Measurements from ENCODE around the gene MBD1. TPM values are rescaled to one million over a fixed set of nuclear protein-coding genes. Genes with fewer than 3 reads are reported as not detected.
A peak's percentile ranks its signal among the peaks of the same experiment; 100 is the strongest.

Gene MBD1
- total RNA-seq, 1 experiment from 2014 or later = 53.4 TPM

- no peak for TF ChIP-seq AFF4 (CRISPR knock-in tag; IDR thresholded peaks at IDR 0.05; ENCODE audit: borderline replicate concordance)
- no peak for TF ChIP-seq SMAD4 (CRISPR knock-in tag; IDR thresholded peaks at IDR 0.05)
- no peak for TF ChIP-seq ERG (CRISPR knock-in tag; IDR thresholded peaks at IDR 0.05)
- TF ChIP-seq ZBTB21 (CRISPR knock-in tag; IDR thresholded peaks at IDR 0.05; ENCODE audit: borderline replicate concordance) = no peak
- TF ChIP-seq ATF2 (CRISPR knock-in tag; IDR thresholded peaks at IDR 0.05; ENCODE audit: borderline replicate concordance, low read depth) = no peak
- no peak for TF ChIP-seq HMGXB4 (CRISPR knock-in tag; IDR thresholded peaks at IDR 0.05)
- Mint-ChIP-seq H3K36me3 (no peaks in the 10 kb centered on the region), H3K9me3 (no peaks in the 10 kb centered on the region), H3K27ac (no peak overlapping the region), H3K4me3 (no peak overlapping the region; the same call in 1 of the 2 replicates), H3K4me1 (0 out of 2 replicates have a peak, but pooled peaks cover 6% of the 10 kb centered on the region), H3K27me3 (ENCODE audit: low read depth) (peaks cover 78% of the 10 kb centered on the region)
- POLR2A ChIA-PET = no interaction called here
- ATAC-seq = no peak
- DNase-seq (ENCODE audit: low spot score) = no peak
- CTCF ChIA-PET = no interaction called here
Measured at GRCh38 chr18:50299626-50300388, 18.5 kb upstream of the MBD1 start.

- peaks cover 80% of the 10 kb centered on the region for H3K27me3 Mint-ChIP-seq (ENCODE audit: low read depth)
- ChIA-PET POLR2A (interaction anchor here (0.9 kb wide), 1 partner anchor 76 kb away, joined by 3 read pairs; the partner anchor contains the start of gene SKA1), CTCF (interaction anchor here (1.1 to 2.0 kb wide), 3 partner anchors 9 to 130 kb away, joined by 7 to 10 read pairs (median 10); no protein-coding TSS in a partner anchor)
- DNase-seq (ENCODE audit: low spot score) = no peak
- H3K27ac Mint-ChIP-seq = no peak overlapping the region
- 0 out of 2 replicates have a peak, but pooled peaks cover 6% of the 10 kb centered on the region for H3K4me1 Mint-ChIP-seq
- H3K9me3 Mint-ChIP-seq = peaks cover 7% of the 10 kb centered on the region
- ATAC-seq = no peak
- no peaks in the 10 kb centered on the region for H3K36me3 Mint-ChIP-seq
- H3K4me3 Mint-ChIP-seq = peak overlapping the region; percentile 81
- no peak for TF ChIP-seq ZNF512 (CRISPR knock-in tag; IDR thresholded peaks at IDR 0.05; ENCODE audit: borderline replicate concordance)
- TF ChIP-seq MLX (CRISPR knock-in tag; IDR thresholded peaks at IDR 0.05) = no peak
- no peak for TF ChIP-seq ZNF121 (CRISPR knock-in tag; IDR thresholded peaks at IDR 0.05)
- TF ChIP-seq ETV6 (CRISPR knock-in tag; IDR thresholded peaks at IDR 0.05) = no peak
- TF ChIP-seq ARID4B (CRISPR knock-in tag; IDR thresholded peaks at IDR 0.05; ENCODE audit: borderline replicate concordance) = no peak
- no peak for TF ChIP-seq NFYB (CRISPR knock-in tag; conservative IDR thresholded peaks at IDR 0.05; ENCODE audit: low read depth)
- TF ChIP-seq PREB (CRISPR knock-in tag; IDR thresholded peaks at IDR 0.05; ENCODE audit: borderline replicate concordance) = no peak
- TF ChIP-seq ESRRA (CRISPR knock-in tag; IDR thresholded peaks at IDR 0.05; ENCODE audit: borderline replicate concordance) = no peak
Measured at GRCh38 chr18:50298443-50299284, 17.3 kb upstream of the MBD1 start.

Data from WTC11 (cell line).